Ovary (tissue), 3 donors: ENCODE data around the gene GZMA.

Source experiments
- CTCF ChIP-seq, 3 donors: fragments of 450-650 bp in 2 of 3; fragments of 200-600 bp in 1 of 3; IDR thresholded peaks; one replicate each; pipeline versions ENCODE4 v1.5.1 to v1.8.0; 2016 to 2022; ENCODE audit warnings: antibody characterized with exemption in 3 of 3, mild to moderate bottlenecking in 1 of 3
- EP300 ChIP-seq: sonication (generic); formaldehyde crosslinking; IDR thresholded peaks from one replicate; pipeline ENCODE4 v1.6.1; 2017; ENCODE audit warnings: antibody characterized with exemption
- donor health status: DM: no; HTN: no; CAD: no.

GRCh38 chr5:55102348-55102747 lies at the start of gene GZMA:
- TF ChIP-seq EP300 (no peak), CTCF (IDR thresholded peaks at IDR 0.05) (no peak)
